Measurements from ENCODE around the gene DYNC1I1. TPM values are rescaled to one million over a fixed set of nuclear protein-coding genes. Genes with fewer than 3 reads are reported as not detected.

The DYNC1I1 gene
- polyA plus RNA-seq, 6 donors from 2014 or later: not detected

GRCh38 chr7:95951531-95951930, 179.2 kb downstream of the DYNC1I1 start:
- Mint-ChIP-seq H3K4me3 (no peak overlapping the region), H3K4me1 (no peaks in the 10 kb centered on the region), H3K27ac (no peak overlapping the region), H3K9me3 (no peaks in the 10 kb centered on the region), H3K27me3 (no peaks in the 10 kb centered on the region), H3K36me3 (no peaks in the 10 kb centered on the region)
- no peak for DNase-seq
- no peak for ATAC-seq (ENCODE audit: low read depth in 2 of 2)

- no peak for DNase-seq
- H3K4me3 Mint-ChIP-seq: no peak overlapping the region
- no peak for ATAC-seq (ENCODE audit: low read depth in 2 of 2)
- no peaks in the 10 kb centered on the region for H3K4me1 Mint-ChIP-seq
- no peaks in the 10 kb centered on the region for H3K36me3 Mint-ChIP-seq
- H3K27ac Mint-ChIP-seq: no peak overlapping the region
- no peaks in the 10 kb centered on the region for H3K9me3 Mint-ChIP-seq
- H3K27me3 Mint-ChIP-seq: no peaks in the 10 kb centered on the region
These were observed 179.8 kb downstream of the DYNC1I1 start for GRCh38 chr7:95951997-95952795.

GRCh38 chr7:95952851-95953250, 180.5 kb downstream of the DYNC1I1 start:
- Mint-ChIP-seq H3K9me3 (no peaks in the 10 kb centered on the region), H3K4me1 (no peaks in the 10 kb centered on the region), H3K4me3 (no peak overlapping the region), H3K36me3 (no peaks in the 10 kb centered on the region), H3K27ac (no peak overlapping the region), H3K27me3 (no peaks in the 10 kb centered on the region)
- DNase-seq (no peak), ATAC-seq (ENCODE audit: low read depth in 2 of 2) (no peak)

- no peak overlapping the region for H3K4me3 Mint-ChIP-seq
- H3K27me3 Mint-ChIP-seq: peaks cover 0 to 8% (median 6%) of the 10 kb centered on the region in 3 donors
- DNase-seq (no peak), ATAC-seq (ENCODE audit: low read depth in 2 of 2) (no peak)
- peaks cover 0 to 5% (median 0%) of the 10 kb centered on the region in 7 donors for H3K9me3 Mint-ChIP-seq
- no peaks in the 10 kb centered on the region for H3K4me1 Mint-ChIP-seq
- no peak overlapping the region for H3K27ac Mint-ChIP-seq
- no peaks in the 10 kb centered on the region for H3K36me3 Mint-ChIP-seq
These were observed 183.4 kb downstream of the DYNC1I1 start for GRCh38 chr7:95955748-95956147.

DNA sequence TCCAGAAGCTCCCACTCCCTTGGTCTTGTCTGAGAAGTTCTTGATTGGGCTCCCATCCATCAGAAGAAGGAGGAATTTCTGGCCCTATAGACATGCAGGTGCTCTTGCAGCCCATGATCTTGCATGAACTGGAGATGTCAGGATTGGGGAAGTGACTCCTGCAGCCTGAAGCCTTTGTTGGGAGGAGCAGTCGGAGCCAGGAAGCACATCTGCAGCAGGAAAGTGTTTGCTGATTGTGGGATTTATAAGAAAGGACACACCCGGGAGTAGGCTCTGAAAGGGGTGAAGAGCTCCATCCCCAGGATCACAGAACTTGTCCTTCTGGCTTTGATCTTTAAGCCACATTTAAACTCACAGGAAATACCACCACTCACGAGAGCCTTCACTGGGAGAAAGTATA, 185.2 kb downstream of the DYNC1I1 start:
- H3K9me3 Mint-ChIP-seq: peaks cover 0 to 9% (median 1%) of the 10 kb centered on the region in 7 donors
- no peak overlapping the region for H3K27ac Mint-ChIP-seq
- no peak overlapping the region for H3K4me3 Mint-ChIP-seq

GRCh38 chr7:95960706-95961244, 188.4 kb downstream of the DYNC1I1 start:
- Mint-ChIP-seq H3K4me1 (no peaks in the 10 kb centered on the region), H3K27ac (no peak overlapping the region), H3K4me3 (no peak overlapping the region), H3K27me3 (peaks cover 8 to 18% (median 12%) of the 10 kb centered on the region in 3 donors), H3K9me3 (peaks cover 0 to 9% (median 2%) of the 10 kb centered on the region in 7 donors), H3K36me3 (no peaks in the 10 kb centered on the region)
- DNase-seq (no peak), ATAC-seq (ENCODE audit: low read depth in 2 of 2) (no peak)

More for the DNA sequence above, 185.2 kb downstream of the DYNC1I1 start:
- Mint-ChIP-seq H3K36me3 (no peaks in the 10 kb centered on the region), H3K27me3 (peaks cover 6 to 8% (median 8%) of the 10 kb centered on the region in 3 donors), H3K4me1 (no peaks in the 10 kb centered on the region)
- no peak for DNase-seq
- ATAC-seq (ENCODE audit: low read depth in 2 of 2): no peak

DNA sequence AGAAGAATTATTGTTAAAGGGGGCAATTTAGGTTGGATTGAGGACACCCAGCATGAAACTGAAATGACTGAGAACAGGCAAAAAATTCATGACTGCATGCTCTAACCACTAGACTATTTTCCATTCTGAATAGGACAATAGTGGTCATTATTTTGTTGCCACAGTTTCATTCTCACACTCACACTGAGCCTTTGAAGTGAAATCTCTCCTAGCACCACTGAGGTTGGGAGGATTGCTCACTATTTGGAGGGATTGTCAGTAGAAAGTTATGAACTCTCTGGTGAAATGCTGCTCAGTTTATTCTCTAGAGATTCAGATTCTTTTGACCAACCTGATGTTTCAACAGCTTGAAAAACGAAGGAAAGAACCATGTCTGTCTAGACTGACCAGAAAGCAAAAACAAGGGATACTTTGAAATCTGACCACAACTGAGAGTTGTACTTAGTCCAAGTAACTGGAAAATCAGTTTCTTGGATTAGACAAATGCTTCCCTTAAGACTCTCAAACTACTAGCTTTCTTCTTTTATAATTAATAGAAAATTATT, 191.2 kb downstream of the DYNC1I1 start:
- Mint-ChIP-seq H3K4me1 (no peaks in the 10 kb centered on the region), H3K27ac (no peak overlapping the region), H3K9me3 (peaks cover 0 to 10% (median 2%) of the 10 kb centered on the region in 7 donors), H3K27me3 (peaks cover 7 to 22% (median 16%) of the 10 kb centered on the region in 3 donors), H3K4me3 (no peak overlapping the region), H3K36me3 (no peaks in the 10 kb centered on the region)
- no peak for ATAC-seq (ENCODE audit: low read depth in 2 of 2)
- no peak for DNase-seq

DNA sequence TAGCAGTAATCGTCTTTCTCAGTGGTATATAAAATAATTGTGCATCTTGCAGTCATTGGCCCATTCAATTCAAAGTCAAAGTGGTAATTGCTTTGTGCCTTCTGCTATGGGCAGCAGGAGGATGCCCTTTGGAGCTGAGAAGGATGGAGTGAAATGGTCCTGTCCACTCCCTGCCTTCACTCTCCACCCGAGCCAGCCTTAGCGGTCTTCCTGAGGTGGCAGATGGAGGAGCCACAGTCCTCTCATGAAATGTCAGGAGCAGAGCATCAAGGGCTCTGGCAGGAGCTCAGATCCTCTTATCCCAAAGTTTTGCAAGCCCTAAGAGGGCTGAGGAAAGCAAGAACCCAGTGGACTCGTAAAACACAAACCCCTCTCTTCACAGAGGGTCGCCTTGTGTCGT, 199.4 kb downstream of the DYNC1I1 start:
- no peaks in the 10 kb centered on the region for H3K4me1 Mint-ChIP-seq
- ATAC-seq (ENCODE audit: low read depth in 2 of 2): no peak
- no peak overlapping the region for H3K4me3 Mint-ChIP-seq
- DNase-seq: no peak
- H3K9me3 Mint-ChIP-seq: peaks cover 0 to 6% (median 0%) of the 10 kb centered on the region in 7 donors
- peaks cover 0 to 17% (median 1%) of the 10 kb centered on the region in 3 donors for H3K27me3 Mint-ChIP-seq
- no peaks in the 10 kb centered on the region for H3K36me3 Mint-ChIP-seq
- H3K27ac Mint-ChIP-seq: no peak overlapping the region

GRCh38 chr7:95972523-95972922, 200.2 kb downstream of the DYNC1I1 start:
- Mint-ChIP-seq H3K4me3 (no peak overlapping the region), H3K27me3 (peaks cover 0 to 17% (median 0%) of the 10 kb centered on the region in 3 donors), H3K4me1 (no peaks in the 10 kb centered on the region), H3K9me3 (peaks cover 0 to 4% (median 0%) of the 10 kb centered on the region in 7 donors), H3K27ac (no peak overlapping the region), H3K36me3 (no peaks in the 10 kb centered on the region)
- ATAC-seq (ENCODE audit: low read depth in 2 of 2) (no peak), DNase-seq (no peak)

DNA sequence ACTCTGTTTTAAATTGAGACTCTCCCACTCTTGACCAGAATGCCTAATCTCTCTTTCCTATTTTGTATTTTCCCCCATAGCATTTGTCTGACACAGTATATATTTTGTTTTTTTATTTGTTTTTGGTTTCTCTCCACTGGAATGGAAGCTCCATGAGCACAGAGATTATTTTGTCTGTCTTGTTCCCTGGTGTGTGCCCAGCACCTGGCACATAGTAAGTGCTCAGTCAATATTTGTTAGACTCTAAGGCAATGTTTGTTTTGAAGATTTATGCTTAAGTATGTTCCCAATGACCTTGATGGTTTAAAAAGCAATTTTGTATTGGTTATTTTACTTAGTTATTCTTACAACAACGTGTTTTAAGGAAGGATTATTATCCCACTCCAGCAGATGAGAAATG, 201.8 kb downstream of the DYNC1I1 start:
- Mint-ChIP-seq H3K9me3 (no peaks in the 10 kb centered on the region), H3K27me3 (peaks cover 0 to 12% (median 0%) of the 10 kb centered on the region in 3 donors), H3K4me1 (no peaks in the 10 kb centered on the region), H3K27ac (no peak overlapping the region), H3K36me3 (no peaks in the 10 kb centered on the region), H3K4me3 (no peak overlapping the region)
- DNase-seq: no peak
- ATAC-seq (ENCODE audit: low read depth in 2 of 2): no peak

- no peaks in the 10 kb centered on the region for H3K9me3 Mint-ChIP-seq
- DNase-seq (no peak), ATAC-seq (ENCODE audit: low read depth in 2 of 2) (no peak)
These were observed 204.2 kb downstream of the DYNC1I1 start for GRCh38 chr7:95976369-95977060.

DNA sequence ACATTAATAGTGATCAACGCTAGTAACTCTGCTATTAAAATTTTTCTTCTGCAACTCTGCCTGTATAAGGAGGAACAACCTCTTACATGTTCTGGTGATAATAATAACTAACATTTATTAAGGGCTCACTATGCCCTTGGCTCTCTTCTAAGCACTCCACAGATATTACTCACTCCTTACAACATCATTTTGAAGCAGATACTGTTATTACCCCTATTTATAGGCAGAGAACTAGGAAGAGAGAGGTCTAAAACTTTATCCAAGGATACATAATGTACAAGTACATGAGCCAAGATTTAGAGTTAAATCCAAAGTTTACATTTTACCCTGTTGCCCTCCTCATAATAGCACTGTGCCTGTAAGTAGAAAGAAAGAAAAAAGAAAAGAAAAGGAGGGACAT, 205.6 kb downstream of the DYNC1I1 start:
- no peaks in the 10 kb centered on the region for H3K36me3 Mint-ChIP-seq
- H3K4me3 Mint-ChIP-seq: no peak overlapping the region
- no peak overlapping the region for H3K27ac Mint-ChIP-seq
- ATAC-seq (ENCODE audit: low read depth in 2 of 2) (no peak), DNase-seq (no peak)
- H3K4me1 Mint-ChIP-seq: no peaks in the 10 kb centered on the region
- H3K27me3 Mint-ChIP-seq: peaks cover 0 to 7% (median 0%) of the 10 kb centered on the region in 3 donors
- H3K9me3 Mint-ChIP-seq: no peaks in the 10 kb centered on the region

More at GRCh38 chr7:95976369-95977060, 204.2 kb downstream of the DYNC1I1 start:
- Mint-ChIP-seq H3K4me3 (no peak overlapping the region), H3K36me3 (no peaks in the 10 kb centered on the region), H3K27me3 (peaks cover 0 to 7% (median 0%) of the 10 kb centered on the region in 3 donors), H3K4me1 (no peaks in the 10 kb centered on the region), H3K27ac (peak overlapping the region in 1 of 6 donors; percentile 7)

GRCh38 chr7:95980167-95980566, 207.8 kb downstream of the DYNC1I1 start:
- Mint-ChIP-seq H3K27ac (no peak overlapping the region), H3K36me3 (no peaks in the 10 kb centered on the region), H3K4me3 (no peak overlapping the region), H3K9me3 (no peaks in the 10 kb centered on the region), H3K27me3 (peaks cover 0 to 6% (median 5%) of the 10 kb centered on the region in 3 donors), H3K4me1 (no peaks in the 10 kb centered on the region)
- ATAC-seq (ENCODE audit: low read depth in 2 of 2): no peak
- DNase-seq: no peak

Data from naive B cell (primary cell).